ENCODE results near the gene RERE.

Gene RERE

GRCh38 chr1:8337776-8338525, 479.5 kb downstream of the RERE start:
- no peak for DNase-seq

GRCh38 chr1:8335246-8335645, 482.2 kb downstream of the RERE start:
- no peak for DNase-seq

- no peak for DNase-seq
Measured at GRCh38 chr1:8334106-8334851, 483.2 kb downstream of the RERE start.

GRCh38 chr1:8333246-8333987, 484.0 kb downstream of the RERE start:
- DNase-seq, result no peak

GRCh38 chr1:8332806-8333205, 484.6 kb downstream of the RERE start:
- no peak for DNase-seq

- no peak for DNase-seq
Measured at GRCh38 chr1:8330271-8331125, 486.9 kb downstream of the RERE start.

- no peak for DNase-seq
Measured at GRCh38 chr1:8329858-8330257, 487.6 kb downstream of the RERE start.

- no peak for DNase-seq
Measured at GRCh38 chr1:8329439-8329838, 488.0 kb downstream of the RERE start.

GRCh38 chr1:8328271-8328670, 489.2 kb downstream of the RERE start:
- no peak for DNase-seq

- no peak for DNase-seq
Measured at GRCh38 chr1:8326265-8326664, 491.2 kb downstream of the RERE start.

- DNase-seq, result no peak
Measured at GRCh38 chr1:8325771-8326170, 491.7 kb downstream of the RERE start.

GRCh38 chr1:8324176-8324810, 493.1 kb downstream of the RERE start:
- no peak for DNase-seq

- DNase-seq, result no peak
Measured at GRCh38 chr1:8323706-8324105, 493.7 kb downstream of the RERE start.

GRCh38 chr1:8321612-8322011, 495.8 kb downstream of the RERE start:
- no peak for DNase-seq

GRCh38 chr1:8318436-8318835, 499.0 kb downstream of the RERE start:
- DNase-seq, result no peak

GRCh38 chr1:8317647-8318381, 499.6 kb downstream of the RERE start, which contains the start of gene SLC45A1:
Gene SLC45A1 (plus strand): TSS chr1:8318114. CDS start chr1:8324330, 6,216 bp downstream.
- DNase-seq, result no peak

- DNase-seq, result no peak
Measured at GRCh38 chr1:8315573-8316475, 501.6 kb downstream of the RERE start.

- no peak for DNase-seq
Measured at GRCh38 chr1:8314346-8315280, 502.8 kb downstream of the RERE start.

- DNase-seq, result no peak
Measured at GRCh38 chr1:8313231-8313630, 504.2 kb downstream of the RERE start.

All from NK-92 treated with Interleukin-12 subunit alpha and Interleukin-12 subunit beta, amount 100 ng/mL, for 24 hours (cell line).